Pericardium fibroblast (primary cell): Measurements from ENCODE around the gene FATE1. TPM values are rescaled to one million over a fixed set of nuclear protein-coding genes. Genes with fewer than 3 reads are reported as not detected.

Source experiments
- total RNA-seq: library from RNA; depleted of rRNA; stranded (reverse); fragments of >200 nt; gene quantifications from 2 replicates; pipeline ENCODE4 v1.2.3, GENCODE V29; 2015

FATE1 gene, protein sequence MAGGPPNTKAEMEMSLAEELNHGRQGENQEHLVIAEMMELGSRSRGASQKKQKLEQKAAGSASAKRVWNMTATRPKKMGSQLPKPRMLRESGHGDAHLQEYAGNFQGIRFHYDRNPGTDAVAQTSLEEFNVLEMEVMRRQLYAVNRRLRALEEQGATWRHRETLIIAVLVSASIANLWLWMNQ
- not detected in 2 replicates for total RNA-seq

DNA sequence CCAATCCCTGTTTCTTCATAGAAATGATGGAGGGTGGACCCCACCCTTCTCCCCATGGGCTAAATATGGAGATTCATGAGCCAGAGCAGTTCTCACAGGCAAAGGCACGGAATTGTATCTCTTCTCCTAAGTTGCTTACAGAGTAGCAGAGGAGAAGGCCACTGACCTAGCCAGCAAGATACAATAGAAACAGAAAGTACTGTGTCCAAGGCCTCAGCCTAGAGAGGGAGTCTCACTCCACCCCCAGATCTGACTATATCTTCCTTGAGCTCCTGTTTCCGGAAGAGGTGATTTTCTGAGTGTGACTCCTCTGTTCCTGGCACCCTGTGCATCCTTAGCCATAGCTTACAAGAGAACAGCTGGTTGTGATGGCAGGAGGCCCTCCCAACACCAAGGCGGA lies at the start of gene FATE1:
TSS of gene FATE1 (plus strand) at position 284 of the 400 bp plus-strand sequence. CDS start at position 369, 85 bp downstream.

DNA sequence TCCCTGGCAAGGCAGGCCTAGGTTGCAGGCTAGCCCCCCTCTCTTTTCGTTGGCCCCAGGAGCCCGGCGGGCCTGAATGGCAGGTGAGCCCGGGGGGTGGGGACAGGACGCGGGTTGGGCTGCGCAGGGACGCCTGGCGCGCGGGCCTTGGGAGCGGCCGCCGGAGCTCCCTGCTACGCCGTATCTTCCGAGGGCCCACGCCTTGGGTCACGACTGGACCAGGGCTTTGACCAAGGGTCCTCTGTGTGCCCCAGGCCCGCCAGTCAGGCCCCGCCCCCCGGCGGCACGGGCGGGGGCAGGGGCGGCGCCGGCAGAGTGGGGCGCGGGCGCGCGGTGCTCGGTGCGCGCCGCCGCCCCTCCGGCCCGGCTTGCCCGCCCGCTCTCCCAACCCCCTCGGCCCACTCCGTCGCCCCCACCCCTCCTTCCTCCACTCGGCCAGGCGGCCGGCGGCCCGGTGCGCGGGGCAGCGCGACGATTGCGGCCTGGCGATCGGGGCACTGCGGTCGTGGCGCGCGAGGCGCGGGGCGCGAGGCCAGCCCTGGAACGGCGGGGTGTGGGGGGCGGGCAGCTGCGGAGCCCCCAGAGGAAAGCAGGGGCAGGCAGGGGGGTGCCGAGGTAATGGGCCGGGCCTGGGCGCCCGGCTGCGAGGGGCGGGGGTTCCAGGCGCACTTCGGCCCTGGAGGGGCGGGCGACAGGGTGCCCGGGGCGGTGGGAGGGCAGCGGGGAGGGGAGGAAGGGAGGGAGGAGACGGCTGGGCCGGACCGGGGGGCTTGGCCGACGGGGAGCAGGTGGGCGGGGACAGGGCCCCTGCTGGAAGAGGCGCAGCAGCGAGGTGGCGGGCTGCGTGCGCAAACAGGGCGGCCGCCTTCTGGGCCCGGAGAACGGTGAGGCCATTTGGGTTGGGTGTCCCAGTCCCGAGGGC lies 20.9 kb upstream of the FATE1 start, which contains the start of gene PRRG3:
TSS of gene PRRG3 (plus strand) at position 798 of the 922 bp plus-strand sequence. CDS start 3,357 bp downstream, outside the sequence.

DNA sequence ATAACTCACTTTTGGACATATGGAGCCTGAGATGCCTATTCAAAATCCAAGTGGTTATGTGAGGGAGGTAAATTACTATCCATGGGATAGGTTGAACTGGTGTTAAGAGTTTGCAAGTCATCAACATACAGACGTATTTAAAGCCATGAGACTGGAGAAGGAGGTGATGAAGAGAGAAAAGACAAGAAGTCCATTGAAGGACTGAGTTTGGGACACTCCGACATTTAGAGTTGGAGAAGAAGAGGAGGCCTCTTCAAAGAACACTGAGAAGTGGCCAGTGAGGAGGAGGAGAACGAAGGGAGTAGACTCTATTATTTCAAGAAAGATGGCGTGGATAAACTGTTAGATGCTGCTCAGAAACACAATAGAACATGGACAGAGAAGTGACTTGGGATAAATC lies 18.6 kb downstream of the FATE1 start, which contains the start of gene CNGA2:
TSS of gene CNGA2 (plus strand) at position 301 of the 400 bp plus-strand sequence. CDS start 3,738 bp downstream, outside the sequence.

Other genes with a start within 250 kb of the FATE1 start
- gene PASD1, start 152.4 kb upstream of the FATE1 start, total RNA-seq = not detected in 2 replicates
- gene PRRG3, start 20.6 kb upstream of the FATE1 start, total RNA-seq = not detected in 2 replicates
- gene CNGA2, start 18.7 kb downstream of the FATE1 start, total RNA-seq = not detected in 2 replicates
- not detected in 2 replicates for gene MAGEA4, start 196.9 kb downstream of the FATE1 start, total RNA-seq